ENCODE results near the gene HS3ST5. TPM values are rescaled to one million over a fixed set of nuclear protein-coding genes. Genes with fewer than 3 reads are reported as not detected.
"Not testable (repeated sequence)": the region's sequence is repeated elsewhere in the genome, so short reads cannot be mapped to it uniquely, and the experiment has no call there.

Gene HS3ST5
- total and polyA plus RNA-seq, 2 donors: 1.1 to 3.7 TPM

DNA sequence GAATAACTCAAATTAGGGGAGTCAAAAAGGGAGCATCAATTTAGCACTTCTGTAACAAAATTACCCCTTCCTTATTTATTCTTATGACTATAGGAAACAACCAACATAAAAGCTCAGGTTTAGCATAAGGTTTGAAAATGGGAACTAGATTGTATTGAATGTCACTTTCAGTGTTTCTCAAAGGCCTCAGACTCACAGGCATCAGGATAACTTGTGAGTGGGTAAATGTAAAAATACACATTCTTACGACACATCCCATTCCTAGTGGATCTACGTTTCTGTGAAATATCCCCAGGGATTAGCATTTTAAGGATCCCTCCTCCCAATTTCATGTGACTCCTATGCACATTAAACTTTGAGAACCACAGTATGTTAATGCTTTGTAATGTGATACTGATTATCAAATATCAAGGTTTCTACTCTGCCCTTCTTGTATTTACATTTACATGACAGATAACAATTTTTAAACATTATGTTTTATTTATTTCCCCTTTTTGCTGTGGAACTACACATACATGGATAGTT is 114.8 kb downstream of the HS3ST5 start:
- 56% methylated on average over 2 of the region's 2 CpGs for WGBS
- Histone ChIP-seq H3K36me3 (ENCODE audit: insufficient read depth) (no peaks in the 10 kb centered on the region), H3K27ac (ENCODE audit: low read depth) (no peak overlapping the region), H3K4me3 (ENCODE audit: low read depth, low read length) (no peak overlapping the region), H3K4me1 (ENCODE audit: insufficient read depth) (no peaks in the 10 kb centered on the region)
- no peak for DNase-seq (ENCODE audit: extremely low spot score)

DNA sequence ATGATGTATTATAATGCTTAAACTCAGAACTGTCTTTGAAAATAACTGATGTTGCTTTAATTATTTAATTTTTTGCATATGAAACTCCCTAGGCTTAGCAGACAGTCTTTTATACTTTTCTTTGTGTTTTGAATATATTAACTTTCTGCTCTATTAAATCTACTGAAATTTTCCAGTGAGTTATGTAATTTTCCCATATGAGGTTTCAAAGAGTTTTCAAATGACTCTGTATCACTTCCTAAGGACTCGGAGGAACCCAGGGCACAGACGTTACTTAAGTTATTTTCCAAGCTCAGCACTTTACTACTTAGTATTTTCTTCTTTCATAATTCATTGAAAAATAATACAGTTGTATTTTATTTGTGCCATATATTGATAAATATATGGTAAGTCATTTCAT is 122.6 kb downstream of the HS3ST5 start:
- Histone ChIP-seq H3K4me1 (ENCODE audit: insufficient read depth) (no peaks in the 10 kb centered on the region), H3K27ac (ENCODE audit: low read depth) (no peak overlapping the region), H3K4me3 (ENCODE audit: low read depth, low read length) (no peak overlapping the region), H3K36me3 (ENCODE audit: insufficient read depth) (no peaks in the 10 kb centered on the region)
- WGBS: 75% methylated on average over 2 of the region's 2 CpGs
- no peak for DNase-seq (ENCODE audit: extremely low spot score)

DNA sequence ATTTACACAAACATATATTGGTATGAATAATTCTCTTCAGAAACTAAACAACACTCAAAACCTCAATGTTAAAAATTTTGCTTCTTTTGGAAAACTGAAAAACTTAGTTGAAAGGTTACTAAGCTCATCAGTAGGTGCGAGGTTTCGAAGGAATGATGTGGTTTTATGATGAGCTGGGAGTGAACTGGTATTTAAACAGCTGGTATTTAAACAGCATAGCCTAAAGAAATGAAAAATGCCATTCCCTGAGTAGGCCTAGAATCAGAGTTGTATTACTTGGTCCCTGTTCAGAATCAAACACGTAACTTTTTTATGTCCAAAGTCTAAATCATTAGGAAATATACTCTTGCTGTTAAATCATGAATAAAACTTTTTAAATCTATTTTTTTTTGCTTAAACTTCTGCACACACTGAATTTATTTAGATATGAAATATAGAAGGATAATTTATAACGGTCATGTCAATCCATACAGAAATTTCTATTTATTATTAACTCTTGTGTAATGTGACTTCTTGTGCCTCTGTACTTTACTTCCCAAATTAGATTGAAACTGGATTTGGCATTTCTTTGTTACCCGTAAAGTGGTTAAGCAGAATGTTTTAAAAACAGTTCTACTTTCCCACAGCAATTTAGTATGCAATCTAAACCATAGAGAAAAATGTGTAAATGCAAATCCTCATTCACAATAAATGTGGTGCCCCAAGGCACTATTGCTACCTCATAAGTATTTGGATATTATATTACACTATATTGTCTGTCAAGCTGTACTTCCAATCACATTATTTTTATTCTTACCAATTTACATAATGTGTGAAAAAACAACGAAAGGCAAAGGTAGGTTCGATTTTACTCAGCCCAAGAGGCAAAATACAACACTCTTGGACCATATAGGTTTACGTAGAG is 124.1 kb downstream of the HS3ST5 start:
- H3K4me1 ChIP-seq (ENCODE audit: insufficient read depth): no peaks in the 10 kb centered on the region
- H3K36me3 ChIP-seq (ENCODE audit: insufficient read depth): no peaks in the 10 kb centered on the region
- no peak overlapping the region for H3K4me3 ChIP-seq (ENCODE audit: low read depth, low read length)
- DNase-seq (ENCODE audit: extremely low spot score): no peak
- H3K27ac ChIP-seq (ENCODE audit: low read depth): no peak overlapping the region
- 83% methylated on average over 8 of the region's 8 CpGs for WGBS

DNA sequence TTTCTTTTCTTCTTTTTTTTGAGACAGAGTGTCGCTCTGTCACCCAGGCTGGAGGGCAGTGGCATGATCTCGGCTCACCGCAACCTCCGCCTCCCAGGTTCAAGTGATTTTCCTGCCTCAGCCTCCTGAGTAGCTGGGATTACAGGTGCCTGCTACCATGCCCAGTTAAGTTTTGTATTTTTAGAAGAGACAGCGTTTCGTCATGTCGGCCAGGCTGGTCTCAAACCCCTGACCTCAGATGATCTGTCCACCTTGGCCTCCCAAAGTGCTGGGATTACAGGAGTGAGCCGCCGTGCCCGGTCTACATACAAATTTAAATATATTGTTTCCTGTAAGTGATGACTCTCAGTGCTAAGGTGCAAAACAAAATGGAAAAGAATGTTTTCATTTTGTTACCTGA is 124.8 kb downstream of the HS3ST5 start:
- WGBS: 84% methylated on average over 10 of the region's 10 CpGs
- DNase-seq (ENCODE audit: extremely low spot score); H3K4me1 ChIP-seq (ENCODE audit: insufficient read depth); H3K36me3 ChIP-seq (ENCODE audit: insufficient read depth); H3K27ac ChIP-seq (ENCODE audit: low read depth); H3K4me3 ChIP-seq (ENCODE audit: low read depth, low read length): not testable (repeated sequence)

DNA sequence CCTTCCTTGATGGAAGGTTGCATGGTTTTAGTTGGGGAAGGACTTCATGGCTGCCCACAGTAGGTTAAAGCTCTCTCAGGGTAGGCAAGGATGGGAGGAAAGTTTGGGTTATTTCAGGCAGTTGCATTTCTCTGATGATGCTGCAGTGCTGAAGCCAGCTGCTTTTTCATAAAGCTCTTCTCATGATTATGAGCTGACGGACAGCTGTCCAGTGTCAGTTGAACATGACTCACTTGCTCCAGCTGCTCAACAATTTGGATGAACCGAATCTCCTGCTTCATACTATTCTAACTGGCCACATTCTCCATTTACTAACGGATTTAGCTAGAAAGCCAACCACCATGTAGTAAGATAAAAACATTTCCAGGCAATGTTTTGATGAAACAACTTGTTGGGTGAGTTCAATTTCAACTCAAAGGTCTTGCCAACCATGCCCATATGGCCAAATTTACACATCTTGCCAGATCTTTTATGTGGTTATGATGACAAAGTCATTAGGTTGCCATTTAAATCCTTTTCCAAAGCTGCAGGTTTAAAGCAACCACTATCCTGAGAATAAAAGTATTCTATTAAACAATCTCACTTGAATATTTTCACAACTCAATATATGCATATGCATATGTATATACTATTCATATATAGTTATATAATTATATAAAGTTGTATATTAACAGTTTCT is 125.9 kb downstream of the HS3ST5 start:
- no peak for DNase-seq (ENCODE audit: extremely low spot score)
- no peaks in the 10 kb centered on the region for H3K4me1 ChIP-seq (ENCODE audit: insufficient read depth)
- H3K27ac ChIP-seq (ENCODE audit: low read depth): no peak overlapping the region
- 82% methylated on average over 3 of the region's 3 CpGs for WGBS
- no peaks in the 10 kb centered on the region for H3K36me3 ChIP-seq (ENCODE audit: insufficient read depth)
- H3K4me3 ChIP-seq (ENCODE audit: low read depth, low read length): no peak overlapping the region

DNA sequence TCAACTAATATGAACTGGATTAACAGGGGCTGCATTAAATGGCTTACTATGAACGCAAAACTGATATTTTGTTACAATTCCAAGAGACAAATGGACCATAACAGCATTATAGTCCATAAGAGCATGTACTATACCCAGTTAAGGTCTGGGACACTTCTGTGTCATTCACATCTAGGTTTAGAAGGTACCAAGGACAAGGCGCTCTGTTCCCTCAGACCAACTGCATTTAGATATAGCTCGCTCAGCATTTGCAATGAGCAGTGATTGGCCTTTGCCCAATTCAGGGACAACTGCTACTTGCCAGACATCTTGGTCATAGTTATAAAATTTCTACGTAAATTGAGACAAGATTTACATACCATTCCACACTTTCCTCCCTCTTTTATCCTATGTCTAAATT is 132.4 kb downstream of the HS3ST5 start:
- H3K4me1 ChIP-seq (ENCODE audit: insufficient read depth): no peaks in the 10 kb centered on the region
- H3K27ac ChIP-seq (ENCODE audit: low read depth): no peak overlapping the region
- H3K4me3 ChIP-seq (ENCODE audit: low read depth, low read length): no peak overlapping the region
- no peaks in the 10 kb centered on the region for H3K36me3 ChIP-seq (ENCODE audit: insufficient read depth)
- no peak for DNase-seq (ENCODE audit: extremely low spot score)
- WGBS: 76% methylated on average over 4 of the region's 4 CpGs

DNA sequence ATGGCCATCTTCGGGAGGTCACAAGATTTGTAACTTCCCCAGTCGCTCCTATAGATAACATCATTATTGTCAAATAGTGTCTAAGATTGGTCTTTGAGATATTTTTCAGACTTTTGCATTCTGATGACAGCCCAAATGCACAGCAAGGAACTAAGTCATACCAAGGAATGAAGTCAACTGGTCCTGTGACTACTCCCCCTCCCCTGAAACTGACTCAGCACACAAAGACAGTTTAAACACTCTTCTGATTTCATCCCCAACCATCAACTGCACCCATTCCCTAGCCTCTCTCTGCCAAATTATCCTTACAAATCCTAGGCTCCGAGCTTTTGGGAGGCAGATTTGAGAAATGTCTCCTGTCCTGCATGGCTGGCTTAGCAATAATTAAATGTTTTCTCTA is 139.4 kb downstream of the HS3ST5 start:
- Histone ChIP-seq H3K27ac (ENCODE audit: low read depth) (no peak overlapping the region), H3K4me1 (ENCODE audit: insufficient read depth) (no peaks in the 10 kb centered on the region), H3K36me3 (ENCODE audit: insufficient read depth) (no peaks in the 10 kb centered on the region), H3K4me3 (ENCODE audit: low read depth, low read length) (no peak overlapping the region)
- DNase-seq (ENCODE audit: extremely low spot score): no peak
- WGBS: 80% methylated on average over 3 of the region's 3 CpGs

DNA sequence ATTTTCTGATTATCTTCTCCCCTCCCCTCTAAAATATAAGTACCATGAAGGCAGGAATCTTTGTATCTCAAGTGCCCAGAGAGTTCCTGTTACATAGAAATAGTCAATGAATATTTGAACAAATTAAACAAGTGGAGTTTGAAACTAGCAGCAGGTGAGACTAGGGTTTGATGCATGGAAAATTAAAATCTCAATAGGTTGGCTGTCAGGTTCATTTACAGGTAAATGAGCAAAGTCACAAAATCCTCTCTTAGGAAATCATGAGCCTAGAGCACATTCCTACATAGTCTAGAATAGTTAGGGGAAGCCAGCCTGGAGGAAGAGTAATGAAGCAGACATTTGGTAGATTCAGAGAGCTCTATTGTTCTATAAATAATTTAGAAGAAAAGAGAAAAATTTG is 140.4 kb downstream of the HS3ST5 start:
- H3K36me3 ChIP-seq (ENCODE audit: insufficient read depth): no peaks in the 10 kb centered on the region
- no peak for DNase-seq (ENCODE audit: extremely low spot score)
- no peak overlapping the region for H3K4me3 ChIP-seq (ENCODE audit: low read depth, low read length)

DNA sequence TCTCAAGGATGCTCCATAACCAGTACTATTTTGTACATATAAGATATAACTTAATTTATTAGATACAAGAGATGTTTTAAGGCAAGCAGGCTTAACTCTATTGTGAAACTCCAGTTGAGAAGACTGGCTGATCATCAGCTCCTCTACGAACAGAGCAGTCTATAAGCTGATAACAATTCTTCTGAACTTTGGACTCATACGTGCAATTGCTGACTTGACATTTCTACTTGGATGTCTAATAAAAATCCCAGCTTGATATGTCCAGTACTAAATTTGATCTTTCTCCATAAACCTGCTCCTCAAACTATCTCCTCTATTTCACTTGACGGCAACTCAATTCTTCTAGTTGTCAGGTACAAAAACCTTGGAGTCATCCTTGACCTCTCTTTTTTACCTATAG is 141.9 kb downstream of the HS3ST5 start:
- DNase-seq (ENCODE audit: extremely low spot score): no peak
- Histone ChIP-seq H3K4me1 (ENCODE audit: insufficient read depth) (no peaks in the 10 kb centered on the region), H3K4me3 (ENCODE audit: low read depth, low read length) (no peak overlapping the region), H3K36me3 (ENCODE audit: insufficient read depth) (no peaks in the 10 kb centered on the region), H3K27ac (ENCODE audit: low read depth) (no peak overlapping the region)
- WGBS: 59% methylated on average over 3 of the region's 3 CpGs

More for the DNA sequence above, 140.4 kb downstream of the HS3ST5 start:
- Histone ChIP-seq H3K27ac (ENCODE audit: low read depth) (no peak overlapping the region), H3K4me1 (ENCODE audit: insufficient read depth) (no peaks in the 10 kb centered on the region)

DNA sequence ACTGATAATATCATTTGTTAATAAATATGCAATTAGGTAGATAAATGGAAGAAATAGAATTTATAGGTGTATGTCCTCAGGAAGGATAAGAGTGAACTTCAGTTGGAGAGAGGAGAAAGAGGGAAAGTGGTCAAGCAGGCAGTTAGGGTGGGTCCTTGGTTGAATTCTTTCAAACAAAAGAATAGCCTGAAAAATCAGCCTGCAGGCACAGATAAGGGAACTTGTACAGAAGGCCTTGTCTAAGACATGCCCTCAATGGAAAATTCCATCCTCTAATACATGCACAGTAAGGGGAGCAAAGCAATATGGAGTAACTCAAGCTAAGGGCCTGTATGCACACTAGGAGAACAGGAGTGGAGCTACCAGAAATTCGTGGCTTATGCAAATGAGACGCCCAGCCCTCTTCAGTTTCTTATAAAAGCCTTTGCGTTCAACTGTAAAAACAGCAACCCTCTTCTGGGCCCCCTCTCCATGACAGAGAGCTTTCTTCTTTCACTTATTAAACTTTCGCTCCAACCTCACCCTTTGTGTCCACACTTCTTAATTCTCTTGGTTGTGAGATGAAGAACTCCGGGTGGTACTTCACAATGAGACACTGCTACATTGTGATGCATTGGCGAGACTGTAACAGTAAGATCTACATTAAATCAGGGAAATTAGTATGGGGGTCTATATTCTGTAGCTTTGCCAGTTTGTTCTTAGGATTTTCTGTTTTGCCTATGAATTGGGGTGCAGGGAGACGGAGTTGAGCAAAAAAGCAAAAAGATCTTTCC is 147.0 kb downstream of the HS3ST5 start:
- no peak for DNase-seq (ENCODE audit: extremely low spot score)
- Histone ChIP-seq H3K27ac (ENCODE audit: low read depth) (no peak overlapping the region), H3K36me3 (ENCODE audit: insufficient read depth) (no peaks in the 10 kb centered on the region), H3K4me3 (ENCODE audit: low read depth, low read length) (no peak overlapping the region), H3K4me1 (ENCODE audit: insufficient read depth) (no peaks in the 10 kb centered on the region)
- 78% methylated on average over 7 of the region's 7 CpGs for WGBS

DNA sequence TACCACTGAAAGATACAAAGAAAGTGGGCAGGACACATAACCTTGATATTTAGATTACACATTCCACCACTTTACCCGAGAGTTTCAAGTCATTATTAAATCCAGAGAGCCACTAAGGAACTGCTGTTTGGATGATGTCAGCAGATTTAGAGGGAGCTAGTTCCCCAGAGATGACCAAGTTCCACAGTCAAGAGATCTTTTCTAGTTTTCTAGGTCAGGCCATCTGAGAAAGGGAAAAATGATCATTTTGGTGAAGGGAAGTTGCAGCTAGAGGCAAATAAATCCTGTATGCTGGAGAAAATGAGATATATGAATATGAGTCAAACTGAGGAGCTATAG is 147.8 kb downstream of the HS3ST5 start:
- DNase-seq (ENCODE audit: extremely low spot score): no peak
- H3K4me3 ChIP-seq (ENCODE audit: low read depth, low read length): no peak overlapping the region
- WGBS: 21% methylated on average over 1 of the region's 1 CpG
- no peaks in the 10 kb centered on the region for H3K36me3 ChIP-seq (ENCODE audit: insufficient read depth)
- no peak overlapping the region for H3K27ac ChIP-seq (ENCODE audit: low read depth)
- no peaks in the 10 kb centered on the region for H3K4me1 ChIP-seq (ENCODE audit: insufficient read depth)

DNA sequence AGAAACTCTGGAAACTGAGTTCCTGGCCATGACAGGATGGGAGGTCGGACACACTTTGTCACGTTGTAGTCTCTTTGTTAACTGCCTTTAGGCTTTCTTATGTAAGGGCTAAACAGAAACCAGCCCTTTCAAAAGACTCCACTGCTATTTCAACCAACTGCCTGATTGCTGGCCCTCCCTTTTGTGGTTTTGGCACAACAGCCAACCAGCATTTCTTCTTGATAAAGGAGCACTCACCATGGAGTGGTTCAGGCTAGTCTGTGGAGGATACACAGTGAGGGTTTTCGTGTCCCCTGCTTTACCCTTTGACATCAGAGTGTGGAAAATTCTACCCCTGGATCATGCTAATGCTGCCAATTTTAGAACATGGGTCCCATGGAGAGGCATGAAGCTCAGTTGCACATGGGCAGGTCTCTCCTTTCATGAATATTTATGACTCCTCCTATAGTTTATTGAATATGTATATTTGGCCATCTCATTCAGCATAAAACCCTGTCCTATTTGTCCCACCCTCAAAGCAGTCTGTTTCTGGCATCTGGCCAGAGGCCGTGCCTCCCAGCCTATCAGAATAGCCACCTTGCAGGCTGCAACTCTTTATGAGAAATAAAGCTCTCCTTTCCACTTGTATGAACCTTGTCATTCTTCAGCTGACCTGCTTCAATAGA is 148.3 kb downstream of the HS3ST5 start:
- H3K4me3 ChIP-seq (ENCODE audit: low read depth, low read length): no peak overlapping the region

DNA sequence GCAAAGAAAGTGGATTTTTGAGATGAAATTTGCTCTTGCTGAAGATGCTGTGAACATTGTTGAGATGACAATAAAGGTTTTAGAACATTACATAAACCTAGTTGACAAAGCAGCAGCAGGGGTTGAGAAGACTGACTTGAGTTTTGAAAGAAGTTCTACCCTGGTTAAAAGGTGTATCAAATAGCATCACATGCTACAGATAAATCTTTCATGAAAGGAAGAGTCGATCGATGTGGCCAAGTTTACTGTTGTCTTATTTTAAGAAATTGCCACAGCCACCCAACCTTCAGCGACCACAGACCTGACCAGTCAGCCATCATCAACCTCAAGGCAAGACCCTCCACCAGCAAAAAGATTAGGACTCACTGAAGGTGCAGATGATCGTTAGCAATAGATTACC is 155.3 kb downstream of the HS3ST5 start:
- Histone ChIP-seq H3K27ac (ENCODE audit: low read depth) (no peak overlapping the region), H3K4me1 (ENCODE audit: insufficient read depth) (no peaks in the 10 kb centered on the region), H3K4me3 (ENCODE audit: low read depth, low read length) (no peak overlapping the region), H3K36me3 (ENCODE audit: insufficient read depth) (no peaks in the 10 kb centered on the region)
- 93% methylated on average over 4 of the region's 4 CpGs for WGBS
- no peak for DNase-seq (ENCODE audit: extremely low spot score)

More for the DNA sequence above, 148.3 kb downstream of the HS3ST5 start:
- Histone ChIP-seq H3K4me1 (ENCODE audit: insufficient read depth) (no peaks in the 10 kb centered on the region), H3K36me3 (ENCODE audit: insufficient read depth) (no peaks in the 10 kb centered on the region), H3K27ac (ENCODE audit: low read depth) (no peak overlapping the region)
- DNase-seq (ENCODE audit: extremely low spot score): no peak
- WGBS: 56% methylated on average over 4 of the region's 4 CpGs

All from urinary bladder (tissue), 4 donors.